H9 (cell line): Measurements from ENCODE around the gene SLC9A7. TPM values are rescaled to one million over a fixed set of nuclear protein-coding genes. Genes with fewer than 3 reads are reported as not detected.

ENCODE experiments used
- DNase-seq: peaks from one replicate; pipeline ENCODE4 v3.0.0-alpha.2; 2017
- H2AFZ ChIP-seq: one replicate; pipeline ENCODE4 v1.6.1; 2013; ENCODE audit warnings: mild to moderate bottlenecking, low read length, control low read depth, moderate library complexity
- H2AK5ac ChIP-seq: 2 replicates; pipeline ENCODE4 v1.6.1; 2013; ENCODE audit warnings: low read length, control low read depth, mixed read lengths; ENCODE audit not compliant: insufficient read length
- H2BK120ac ChIP-seq: one replicate; pipeline ENCODE4 v1.6.1; 2013; ENCODE audit warnings: low read depth, mild to moderate bottlenecking, low read length, control low read depth, inconsistent platforms; ENCODE audit not compliant: poor library complexity, severe bottlenecking
- H2BK12ac ChIP-seq: 2 replicates; pipeline ENCODE4 v1.6.1; 2013; ENCODE audit warnings: low read length, control low read depth, mixed read lengths, low read depth; ENCODE audit not compliant: insufficient read length
- H2BK15ac ChIP-seq: 2 replicates; pipeline ENCODE4 v1.6.1; 2013; ENCODE audit warnings: low read depth, low read length, control low read depth
- H2BK20ac ChIP-seq: one replicate; pipeline ENCODE4 v1.6.1; 2013; ENCODE audit warnings: low read depth, mild to moderate bottlenecking, low read length, control low read depth, inconsistent platforms; ENCODE audit not compliant: poor library complexity, severe bottlenecking
- H2BK5ac ChIP-seq: 2 replicates; pipeline ENCODE4 v1.6.1; 2013; ENCODE audit warnings: low read length, control low read depth, mixed read lengths; ENCODE audit not compliant: insufficient read length
- H3K14ac ChIP-seq: 2 replicates; pipeline ENCODE4 v1.6.1; 2013; ENCODE audit warnings: low read length, control low read depth; ENCODE audit not compliant: insufficient read depth
- H3K18ac ChIP-seq: 2 replicates; pipeline ENCODE4 v1.6.1; 2013; ENCODE audit warnings: low read depth, mild to moderate bottlenecking, mixed read lengths, low read length, control low read depth; ENCODE audit not compliant: insufficient read length
- H3K23ac ChIP-seq: 2 replicates; pipeline ENCODE4 v1.6.1; 2013; ENCODE audit warnings: low read length, control low read depth, mixed read lengths, low read depth; ENCODE audit not compliant: insufficient read length
- H3K23me2 ChIP-seq: 2 replicates; pipeline ENCODE4 v1.6.1; 2013; ENCODE audit warnings: low read depth, mild to moderate bottlenecking, mixed read lengths, low read length, control low read depth; ENCODE audit not compliant: insufficient read length, poor library complexity, severe bottlenecking
- H3K27ac ChIP-seq: 2 replicates; pipeline ENCODE4 v1.5.1; 2013; ENCODE audit warnings: low read length, control low read depth, mixed read lengths, low read depth; ENCODE audit not compliant: insufficient read length
- H3K27me3 ChIP-seq: 2 replicates; pipeline ENCODE4 v1.6.1; 2013; ENCODE audit warnings: low read length, control low read depth, inconsistent platforms; ENCODE audit not compliant: insufficient read depth
- H3K4ac ChIP-seq: 2 replicates; pipeline ENCODE4 v1.6.1; 2013; ENCODE audit warnings: low read depth, mild to moderate bottlenecking, control low read depth, inconsistent platforms, low read length, moderate library complexity
- H3K4me1 ChIP-seq: 2 replicates; pipeline ENCODE4 v1.6.1; 2013; ENCODE audit warnings: low read length, control low read depth, inconsistent platforms; ENCODE audit not compliant: insufficient read depth
- H3K4me2 ChIP-seq: 2 replicates; pipeline ENCODE4 v1.6.1; 2013; ENCODE audit warnings: low read length, control low read depth, mixed read lengths; ENCODE audit not compliant: insufficient read length, insufficient read depth
- H3K56ac ChIP-seq: 2 replicates; pipeline ENCODE4 v1.6.1; 2013; ENCODE audit warnings: low read depth, mild to moderate bottlenecking, mixed read lengths, low read length, control low read depth; ENCODE audit not compliant: insufficient read length
- H3K79me1 ChIP-seq: 2 replicates; pipeline ENCODE4 v1.6.1; 2013; ENCODE audit warnings: low read depth, mild to moderate bottlenecking, moderate library complexity, low read length, control low read depth, inconsistent platforms; ENCODE audit not compliant: insufficient read depth, poor library complexity, severe bottlenecking
- H3K79me2 ChIP-seq: 2 replicates; pipeline ENCODE4 v1.6.1; 2013; ENCODE audit warnings: low read length, control low read depth, inconsistent platforms; ENCODE audit not compliant: insufficient read depth
- H3K9ac ChIP-seq: 2 replicates; pipeline ENCODE4 v1.6.1; 2013; ENCODE audit warnings: low read length, control low read depth, mixed read lengths; ENCODE audit not compliant: insufficient read length; ENCODE audit errors: extremely low read depth
- H3K9me3 ChIP-seq: one replicate; pipeline ENCODE4 v1.6.1; 2013; ENCODE audit warnings: low read depth, low read length, inconsistent platforms; ENCODE audit not compliant: control insufficient read depth
- H3T11ph ChIP-seq: one replicate; pipeline ENCODE4 v1.6.1; 2013; ENCODE audit warnings: mild to moderate bottlenecking, low read length, control low read depth, inconsistent platforms
- H4K20me1 ChIP-seq: one replicate; pipeline ENCODE4 v1.6.1; 2013; ENCODE audit not compliant: control insufficient read depth, insufficient read length, insufficient read depth
- H4K5ac ChIP-seq: 2 replicates; pipeline ENCODE4 v1.6.1; 2013; ENCODE audit warnings: low read depth, mild to moderate bottlenecking, mixed read lengths, low read length, control low read depth; ENCODE audit not compliant: insufficient read length
- H4K8ac ChIP-seq: replicated peaks from 2 replicates; pipeline ENCODE4 v1.6.1; 2013; ENCODE audit warnings: low read length, control low read depth, mixed read lengths, low read depth; ENCODE audit not compliant: insufficient read length
- H4K91ac ChIP-seq: 2 replicates; pipeline ENCODE4 v1.6.1; 2013; ENCODE audit warnings: low read depth, mild to moderate bottlenecking, moderate library complexity, mixed read lengths, low read length, control low read depth; ENCODE audit not compliant: insufficient read length
- H3K27ac Mint-ChIP-seq, 3 experiments: 2 replicates in 2 of 3; 3 replicates in 1 of 3; pipeline ENCODE4 v1.8.0; 2020 to 2021; ENCODE audit warnings: mixed read lengths in 3 of 3, mild to moderate bottlenecking in 1 of 3, moderate library complexity in 1 of 3
- H3K27me3 Mint-ChIP-seq: 2 replicates; pipeline ENCODE4 v1.8.0; 2021; ENCODE audit warnings: low read depth, mild to moderate bottlenecking, moderate library complexity, mixed read lengths
- H3K36me3 Mint-ChIP-seq, 3 experiments: 2 replicates in 2 of 3; 3 replicates in 1 of 3; pipeline ENCODE4 v1.8.0; 2020 to 2021; ENCODE audit warnings: low read depth in 3 of 3, mixed read lengths in 3 of 3; ENCODE audit not compliant: insufficient read depth in 1 of 3
- H3K4me1 Mint-ChIP-seq, 2 experiments: 2 replicates each; pipeline ENCODE4 v1.8.0; 2020; ENCODE audit warnings: mixed read lengths in 2 of 2
- H3K4me3 Mint-ChIP-seq, 2 experiments: 2 replicates in 1 of 2; 3 replicates in 1 of 2; pipeline ENCODE4 v1.8.0; 2020 to 2021; ENCODE audit warnings: mild to moderate bottlenecking in 2 of 2, mixed read lengths in 2 of 2, moderate library complexity in 1 of 2
- H3K9me3 Mint-ChIP-seq, 2 experiments: 2 replicates in 1 of 2; 3 replicates in 1 of 2; pipeline ENCODE4 v1.8.0; 2020; ENCODE audit warnings: mild to moderate bottlenecking in 2 of 2, mixed read lengths in 2 of 2, moderate library complexity in 1 of 2
- WGBS: extraction: QIAGEN DNeasy Blood & Tissue Kit; methylation state at CpG from one replicate; pipeline ENCODE4 v1.1.7; 2013; ENCODE audit warnings: missing lambda C conversion rate, low lambda C conversion rate, mixed read lengths; ENCODE audit not compliant: insufficient read length; ENCODE audit errors: extremely low coverage; 5-methylcytosine and 5-hydroxymethylcytosine counted together
- total RNA-seq: library from RNA; stranded (reverse); gene quantifications from 2 replicates; pipeline ENCODE4 v1.2.1, GENCODE V29; 2021
- TF ChIP-seq, protein P1 (sequence below): fragments of 200-600 bp; sonication (generic); conservative IDR thresholded peaks from 3 replicates; pipeline ENCODE4 v1.8.0; 2021; ENCODE audit warnings: antibody characterized with exemption, mild to moderate bottlenecking

The SLC9A7 gene
- total RNA-seq, 1 experiment from 2014 or later = 5.9 TPM

DNA sequence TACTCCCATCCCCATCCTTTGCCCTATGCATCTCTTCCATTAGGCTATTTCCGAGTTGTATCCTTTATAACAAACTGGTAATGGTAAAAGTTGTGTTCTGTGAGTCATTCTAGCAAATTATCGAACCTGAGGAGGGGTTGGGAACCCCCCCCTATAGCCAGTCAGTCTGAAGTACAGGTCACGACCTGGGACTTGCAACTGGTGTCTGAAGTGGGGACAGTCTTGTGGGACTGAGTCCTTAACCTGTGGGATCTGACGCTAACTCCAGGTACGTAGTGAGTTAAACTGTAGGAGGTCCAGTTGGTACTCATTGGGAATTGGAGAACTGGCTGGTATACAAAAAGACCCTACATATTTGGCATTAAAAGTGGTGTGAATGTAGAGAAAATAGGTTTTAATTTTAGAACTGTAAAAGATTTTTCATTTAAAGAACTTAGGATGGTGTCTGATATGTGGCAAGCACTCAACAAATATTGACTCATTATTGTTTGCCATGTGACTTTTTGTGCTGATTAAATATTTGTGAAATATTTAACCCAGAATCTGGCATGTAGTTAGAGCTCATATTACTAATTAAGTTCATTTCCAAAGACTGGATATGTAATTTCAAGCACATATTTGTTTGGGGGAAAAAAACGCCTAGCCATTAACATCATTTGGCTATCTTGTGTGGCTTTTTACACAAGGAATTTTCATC is 134.7 kb downstream of the SLC9A7 start:
- Histone ChIP-seq H2BK12ac (no peak overlapping the region), H3K4me2 (no peak overlapping the region), H4K8ac (no peak overlapping the region), H3K18ac (no peak overlapping the region), H4K5ac (no peak overlapping the region), H3K79me2 (no peaks in the 10 kb centered on the region), H3K14ac (no peak overlapping the region), H4K20me1 (no peaks in the 10 kb centered on the region), H3K79me1 (no peaks in the 10 kb centered on the region), H2BK20ac (no peak overlapping the region), H3K27me3 (no peaks in the 10 kb centered on the region; the same call in 1 of the 2 replicates), H3K27ac (no peak overlapping the region), H2BK5ac (no peak overlapping the region), H3K23me2 (no peaks in the 10 kb centered on the region), H2AFZ (no peak overlapping the region), H4K91ac (no peak overlapping the region), H3K56ac (no peak overlapping the region), H2BK15ac (no peak overlapping the region), H3K9ac (no peak overlapping the region), H2BK120ac (no peak overlapping the region), H3K9me3 (peaks cover 26% of the 10 kb centered on the region), H3K4me1 (peaks cover 4% of the 10 kb centered on the region; the same call in 1 of the 2 replicates), H3K23ac (no peak overlapping the region), H2AK5ac (no peak overlapping the region), H3T11ph (no peak overlapping the region), H3K4ac (no peak overlapping the region)
- WGBS = no CpG with 5 or more reads among the region's 6 CpGs
- Mint-ChIP-seq H3K4me3 (no peak overlapping the region), H3K36me3 (peaks cover 20 to 40% (median 37%) of the 10 kb centered on the region in 3 experiments; a peak in 5 of 7 replicates), H3K4me1 (peaks cover 19 to 33% of the 10 kb centered on the region in 2 experiments), H3K9me3 (peaks cover 72 to 73% of the 10 kb centered on the region in 2 experiments), H3K27me3 (no peaks in the 10 kb centered on the region; the same call in 1 of the 2 replicates), H3K27ac (peak overlapping the region in 1 of 3 experiments; percentile 15; a peak in 1 of 7 replicates)
- no peak for DNase-seq
- TF ChIP-seq, protein P1, sequence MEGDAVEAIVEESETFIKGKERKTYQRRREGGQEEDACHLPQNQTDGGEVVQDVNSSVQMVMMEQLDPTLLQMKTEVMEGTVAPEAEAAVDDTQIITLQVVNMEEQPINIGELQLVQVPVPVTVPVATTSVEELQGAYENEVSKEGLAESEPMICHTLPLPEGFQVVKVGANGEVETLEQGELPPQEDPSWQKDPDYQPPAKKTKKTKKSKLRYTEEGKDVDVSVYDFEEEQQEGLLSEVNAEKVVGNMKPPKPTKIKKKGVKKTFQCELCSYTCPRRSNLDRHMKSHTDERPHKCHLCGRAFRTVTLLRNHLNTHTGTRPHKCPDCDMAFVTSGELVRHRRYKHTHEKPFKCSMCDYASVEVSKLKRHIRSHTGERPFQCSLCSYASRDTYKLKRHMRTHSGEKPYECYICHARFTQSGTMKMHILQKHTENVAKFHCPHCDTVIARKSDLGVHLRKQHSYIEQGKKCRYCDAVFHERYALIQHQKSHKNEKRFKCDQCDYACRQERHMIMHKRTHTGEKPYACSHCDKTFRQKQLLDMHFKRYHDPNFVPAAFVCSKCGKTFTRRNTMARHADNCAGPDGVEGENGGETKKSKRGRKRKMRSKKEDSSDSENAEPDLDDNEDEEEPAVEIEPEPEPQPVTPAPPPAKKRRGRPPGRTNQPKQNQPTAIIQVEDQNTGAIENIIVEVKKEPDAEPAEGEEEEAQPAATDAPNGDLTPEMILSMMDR = no peak
